Measurements from ENCODE around the gene DNTTIP2.

DNA sequence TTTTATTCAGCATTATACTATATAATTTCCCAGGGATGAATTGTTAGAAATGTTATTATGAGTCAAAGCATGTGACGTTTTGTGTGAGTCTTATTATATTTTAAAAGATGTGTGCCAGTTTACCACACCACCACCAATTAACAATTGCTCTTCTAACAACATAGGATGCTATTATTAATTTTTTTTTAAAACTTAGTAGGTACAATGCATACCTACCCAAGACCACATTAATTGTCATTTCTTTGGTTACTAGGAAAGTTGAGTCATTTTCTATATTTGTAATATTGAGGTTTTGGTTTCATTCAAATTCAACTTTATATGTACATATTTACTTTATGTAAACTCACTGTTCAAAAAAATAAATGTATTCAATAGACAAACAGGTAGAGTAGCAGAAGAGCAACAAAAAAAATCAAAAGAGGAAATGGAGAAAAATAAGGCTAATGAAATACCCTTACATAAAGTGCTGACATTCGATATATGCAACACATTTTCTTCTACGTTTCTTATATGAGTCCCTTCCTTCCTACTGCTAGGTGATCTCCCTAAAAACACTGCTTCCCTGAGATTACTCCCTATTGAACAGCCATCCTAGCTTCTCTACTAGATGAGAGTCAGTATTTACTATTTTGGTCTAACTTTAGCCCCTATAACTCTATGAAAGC lies 20.7 kb upstream of the DNTTIP2 start:
- TF ChIP-seq, protein P1, sequence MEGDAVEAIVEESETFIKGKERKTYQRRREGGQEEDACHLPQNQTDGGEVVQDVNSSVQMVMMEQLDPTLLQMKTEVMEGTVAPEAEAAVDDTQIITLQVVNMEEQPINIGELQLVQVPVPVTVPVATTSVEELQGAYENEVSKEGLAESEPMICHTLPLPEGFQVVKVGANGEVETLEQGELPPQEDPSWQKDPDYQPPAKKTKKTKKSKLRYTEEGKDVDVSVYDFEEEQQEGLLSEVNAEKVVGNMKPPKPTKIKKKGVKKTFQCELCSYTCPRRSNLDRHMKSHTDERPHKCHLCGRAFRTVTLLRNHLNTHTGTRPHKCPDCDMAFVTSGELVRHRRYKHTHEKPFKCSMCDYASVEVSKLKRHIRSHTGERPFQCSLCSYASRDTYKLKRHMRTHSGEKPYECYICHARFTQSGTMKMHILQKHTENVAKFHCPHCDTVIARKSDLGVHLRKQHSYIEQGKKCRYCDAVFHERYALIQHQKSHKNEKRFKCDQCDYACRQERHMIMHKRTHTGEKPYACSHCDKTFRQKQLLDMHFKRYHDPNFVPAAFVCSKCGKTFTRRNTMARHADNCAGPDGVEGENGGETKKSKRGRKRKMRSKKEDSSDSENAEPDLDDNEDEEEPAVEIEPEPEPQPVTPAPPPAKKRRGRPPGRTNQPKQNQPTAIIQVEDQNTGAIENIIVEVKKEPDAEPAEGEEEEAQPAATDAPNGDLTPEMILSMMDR (conservative IDR thresholded peaks at IDR 0.05; ENCODE audit: low read length), result no peak
- TF ChIP-seq EZH2phosphoT487 (IDR thresholded peaks at IDR 0.05; ENCODE audit: borderline replicate concordance, low read depth, low read length), result no peak
